OCI-LY3 (cell line): ENCODE results near the gene DRAP1.

Experiments used
- CTCF ChIP-seq: fragments of 200-600, 300-600 bp; sonication (generic); IDR thresholded peaks from 2 replicates; pipeline ENCODE4 v1.5.1; 2014; ENCODE audit warnings: antibody characterized with exemption, low read length, low read depth
- EZH2phosphoT487 ChIP-seq: fragments of 200-600 bp; shearing (Covaris generic); IDR thresholded peaks from 2 replicates; pipeline ENCODE4 v1.6.1; 2018; ENCODE audit warnings: antibody characterized with exemption, mixed run types, low read depth

- TF ChIP-seq CTCF: no peak
- no peak for TF ChIP-seq EZH2phosphoT487
These were observed 45.7 kb downstream of the DRAP1 start for GRCh38 chr11:65964906-65965305.
